ENCODE results near the gene GABRA4.

Gene GABRA4

DNA sequence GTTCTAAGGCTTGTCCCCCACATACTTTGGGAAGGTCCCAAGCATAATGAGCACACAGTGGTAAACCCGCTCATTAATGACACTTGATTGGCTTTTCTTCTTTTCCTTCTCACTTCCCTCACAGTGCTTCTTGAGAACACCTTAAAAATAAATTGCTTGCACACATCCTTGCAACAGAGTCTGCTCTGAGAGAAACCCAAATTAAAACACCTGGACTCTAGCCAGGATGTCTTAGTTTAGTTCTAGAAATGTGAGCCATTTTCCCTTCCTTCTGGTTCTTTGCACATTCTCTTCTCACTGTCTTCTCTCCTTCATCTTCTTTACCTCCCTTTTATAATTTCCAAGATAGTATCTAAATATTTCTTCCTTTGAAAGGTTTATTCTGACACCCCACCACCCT is 49.0 kb downstream of the GABRA4 start:
- Histone ChIP-seq H3K4me1 (peaks cover 32% of the 10 kb centered on the region), H3K27me3 (no peaks in the 10 kb centered on the region), H3K4me3 (ENCODE audit: low read depth, low read length) (no peak overlapping the region), H3K9me3 (no peaks in the 10 kb centered on the region), H3K36me3 (no peaks in the 10 kb centered on the region)
- TF ChIP-seq, protein P1, sequence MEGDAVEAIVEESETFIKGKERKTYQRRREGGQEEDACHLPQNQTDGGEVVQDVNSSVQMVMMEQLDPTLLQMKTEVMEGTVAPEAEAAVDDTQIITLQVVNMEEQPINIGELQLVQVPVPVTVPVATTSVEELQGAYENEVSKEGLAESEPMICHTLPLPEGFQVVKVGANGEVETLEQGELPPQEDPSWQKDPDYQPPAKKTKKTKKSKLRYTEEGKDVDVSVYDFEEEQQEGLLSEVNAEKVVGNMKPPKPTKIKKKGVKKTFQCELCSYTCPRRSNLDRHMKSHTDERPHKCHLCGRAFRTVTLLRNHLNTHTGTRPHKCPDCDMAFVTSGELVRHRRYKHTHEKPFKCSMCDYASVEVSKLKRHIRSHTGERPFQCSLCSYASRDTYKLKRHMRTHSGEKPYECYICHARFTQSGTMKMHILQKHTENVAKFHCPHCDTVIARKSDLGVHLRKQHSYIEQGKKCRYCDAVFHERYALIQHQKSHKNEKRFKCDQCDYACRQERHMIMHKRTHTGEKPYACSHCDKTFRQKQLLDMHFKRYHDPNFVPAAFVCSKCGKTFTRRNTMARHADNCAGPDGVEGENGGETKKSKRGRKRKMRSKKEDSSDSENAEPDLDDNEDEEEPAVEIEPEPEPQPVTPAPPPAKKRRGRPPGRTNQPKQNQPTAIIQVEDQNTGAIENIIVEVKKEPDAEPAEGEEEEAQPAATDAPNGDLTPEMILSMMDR (IDR thresholded peaks at IDR 0.05; ENCODE audit: low read depth, low read length): no peak
- no peak for DNase-seq

DNA sequence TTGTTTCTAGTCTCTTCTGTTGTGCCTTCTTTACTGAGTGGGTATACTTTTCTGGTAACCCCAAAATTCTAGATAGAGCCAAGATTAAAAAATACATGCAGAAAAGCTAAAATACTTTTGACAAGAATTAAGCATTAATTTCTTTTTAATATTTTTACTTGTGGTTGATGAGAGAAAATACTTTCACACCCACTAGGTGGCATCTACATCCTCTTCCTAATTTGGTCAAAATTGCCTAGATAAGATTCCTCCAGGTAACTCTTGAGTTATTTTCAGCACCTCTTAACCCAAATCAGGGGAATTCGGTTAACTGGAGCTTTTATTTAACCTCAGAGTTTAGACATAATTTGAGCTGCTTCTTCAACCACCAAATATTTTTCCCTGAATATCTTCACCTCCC is 55.9 kb downstream of the GABRA4 start:
- no peak for DNase-seq
- Histone ChIP-seq H3K4me1 (peaks cover 18% of the 10 kb centered on the region), H3K4me3 (ENCODE audit: low read depth, low read length) (no peak overlapping the region), H3K9me3 (no peaks in the 10 kb centered on the region), H3K36me3 (no peaks in the 10 kb centered on the region), H3K27me3 (no peaks in the 10 kb centered on the region)
- TF ChIP-seq, protein P1 (IDR thresholded peaks at IDR 0.05; ENCODE audit: low read depth, low read length): peak; percentile 52

DNA sequence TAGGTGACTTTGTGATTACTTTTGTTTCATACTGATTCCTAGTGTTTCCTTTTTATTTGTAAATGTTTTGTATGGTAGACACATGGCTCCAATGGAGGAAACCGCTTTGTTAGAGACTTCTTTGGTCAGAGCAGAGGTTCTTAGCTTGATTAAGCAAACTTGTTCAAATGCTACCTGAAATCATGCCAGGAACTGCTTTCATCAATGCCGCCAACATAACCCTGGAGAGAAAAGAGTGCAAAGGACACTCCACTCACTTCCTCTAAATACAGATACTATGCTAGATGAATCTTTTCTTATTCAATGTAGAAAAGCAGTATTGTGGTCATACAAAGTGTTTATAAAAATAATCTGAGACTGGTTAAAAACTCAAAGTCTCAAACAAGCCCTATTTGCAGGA is 58.7 kb downstream of the GABRA4 start:
- TF ChIP-seq, protein P1 (IDR thresholded peaks at IDR 0.05; ENCODE audit: low read depth, low read length): no peak
- H3K4me1 ChIP-seq: peaks cover 18% of the 10 kb centered on the region
- no peaks in the 10 kb centered on the region for H3K27me3 ChIP-seq
- no peaks in the 10 kb centered on the region for H3K9me3 ChIP-seq
- no peaks in the 10 kb centered on the region for H3K36me3 ChIP-seq
- DNase-seq: no peak
- no peak overlapping the region for H3K4me3 ChIP-seq (ENCODE audit: low read depth, low read length)

DNA sequence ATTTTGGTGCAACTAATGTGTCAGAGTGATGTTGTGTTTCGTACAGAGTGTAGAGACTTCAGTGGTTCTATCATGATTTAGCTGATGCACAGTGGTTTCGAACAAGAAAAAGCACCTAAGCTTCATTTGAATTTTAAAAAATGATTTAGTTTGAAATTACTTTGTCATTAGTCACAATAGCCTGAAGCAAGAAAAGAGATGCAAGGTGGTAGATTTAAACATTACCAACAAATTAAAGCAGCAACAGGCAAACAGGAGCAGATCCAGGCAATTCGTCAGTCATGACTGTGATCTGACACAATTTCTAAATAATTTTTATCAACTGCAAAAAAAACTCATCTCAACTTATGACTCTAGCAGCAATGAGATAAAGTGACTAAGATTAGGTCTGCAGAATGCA is 59.7 kb downstream of the GABRA4 start:
- no peak for DNase-seq

DNA sequence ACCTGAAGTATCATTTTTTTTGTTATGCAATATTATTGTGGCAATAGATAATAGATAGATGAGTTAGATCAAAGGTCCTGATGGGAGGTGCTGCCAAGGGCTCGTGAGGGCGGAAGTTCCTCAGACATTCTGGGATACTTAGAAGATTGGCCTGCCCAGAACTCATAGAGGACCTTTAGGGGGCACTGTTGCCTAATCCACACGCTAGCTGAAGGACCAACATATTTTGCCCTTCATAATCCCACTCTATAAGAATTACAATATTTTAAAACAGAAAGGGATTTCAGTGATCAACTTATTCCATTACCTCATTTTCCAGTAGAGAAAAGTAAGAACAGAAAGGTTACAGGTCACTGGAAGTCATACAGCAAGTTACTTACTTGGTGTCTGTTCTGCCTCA is 61.4 kb downstream of the GABRA4 start:
- Histone ChIP-seq H3K9me3 (no peaks in the 10 kb centered on the region), H3K27me3 (no peaks in the 10 kb centered on the region), H3K36me3 (no peaks in the 10 kb centered on the region), H3K4me3 (ENCODE audit: low read depth, low read length) (no peak overlapping the region), H3K4me1 (peaks cover 18% of the 10 kb centered on the region)
- peak; percentile 59 for DNase-seq
- TF ChIP-seq, protein P1 (IDR thresholded peaks at IDR 0.05; ENCODE audit: low read depth, low read length): peak; percentile 94

More for the DNA sequence above, 59.7 kb downstream of the GABRA4 start:
- Histone ChIP-seq H3K4me1 (peaks cover 18% of the 10 kb centered on the region), H3K9me3 (no peaks in the 10 kb centered on the region), H3K4me3 (ENCODE audit: low read depth, low read length) (no peak overlapping the region), H3K27me3 (no peaks in the 10 kb centered on the region), H3K36me3 (no peaks in the 10 kb centered on the region)
- TF ChIP-seq, protein P1 (IDR thresholded peaks at IDR 0.05; ENCODE audit: low read depth, low read length): no peak

DNA sequence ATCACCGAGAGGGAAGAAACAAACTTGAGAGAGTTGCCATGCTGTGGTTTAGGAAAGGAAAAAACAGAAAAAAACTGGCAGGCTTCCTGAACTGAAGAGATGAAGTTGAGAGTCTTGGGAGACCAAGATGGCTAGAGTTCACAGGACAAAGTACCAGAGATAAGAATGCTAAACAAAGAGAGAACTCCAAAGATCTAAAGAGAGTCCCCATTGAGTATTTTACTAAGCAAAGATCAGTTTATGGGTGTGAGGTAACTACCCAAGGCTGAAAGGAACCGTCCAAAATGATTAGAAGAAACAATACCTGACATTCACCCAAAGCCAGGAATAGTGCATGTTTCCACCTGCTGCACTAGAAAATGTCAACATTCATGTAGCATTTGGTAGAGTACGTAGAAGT is 62.5 kb downstream of the GABRA4 start:
- H3K9me3 ChIP-seq: no peaks in the 10 kb centered on the region
- H3K27me3 ChIP-seq: no peaks in the 10 kb centered on the region
- no peak for DNase-seq
- H3K4me3 ChIP-seq (ENCODE audit: low read depth, low read length): no peak overlapping the region
- TF ChIP-seq, protein P1 (IDR thresholded peaks at IDR 0.05; ENCODE audit: low read depth, low read length): no peak
- no peaks in the 10 kb centered on the region for H3K36me3 ChIP-seq
- H3K4me1 ChIP-seq: peaks cover 18% of the 10 kb centered on the region
